ENCODE data around the gene YTHDF1.
"Not testable (repeated sequence)": the region's sequence is repeated elsewhere in the genome, so short reads cannot be mapped to it uniquely, and the experiment has no call there.

The YTHDF1 gene

DNA sequence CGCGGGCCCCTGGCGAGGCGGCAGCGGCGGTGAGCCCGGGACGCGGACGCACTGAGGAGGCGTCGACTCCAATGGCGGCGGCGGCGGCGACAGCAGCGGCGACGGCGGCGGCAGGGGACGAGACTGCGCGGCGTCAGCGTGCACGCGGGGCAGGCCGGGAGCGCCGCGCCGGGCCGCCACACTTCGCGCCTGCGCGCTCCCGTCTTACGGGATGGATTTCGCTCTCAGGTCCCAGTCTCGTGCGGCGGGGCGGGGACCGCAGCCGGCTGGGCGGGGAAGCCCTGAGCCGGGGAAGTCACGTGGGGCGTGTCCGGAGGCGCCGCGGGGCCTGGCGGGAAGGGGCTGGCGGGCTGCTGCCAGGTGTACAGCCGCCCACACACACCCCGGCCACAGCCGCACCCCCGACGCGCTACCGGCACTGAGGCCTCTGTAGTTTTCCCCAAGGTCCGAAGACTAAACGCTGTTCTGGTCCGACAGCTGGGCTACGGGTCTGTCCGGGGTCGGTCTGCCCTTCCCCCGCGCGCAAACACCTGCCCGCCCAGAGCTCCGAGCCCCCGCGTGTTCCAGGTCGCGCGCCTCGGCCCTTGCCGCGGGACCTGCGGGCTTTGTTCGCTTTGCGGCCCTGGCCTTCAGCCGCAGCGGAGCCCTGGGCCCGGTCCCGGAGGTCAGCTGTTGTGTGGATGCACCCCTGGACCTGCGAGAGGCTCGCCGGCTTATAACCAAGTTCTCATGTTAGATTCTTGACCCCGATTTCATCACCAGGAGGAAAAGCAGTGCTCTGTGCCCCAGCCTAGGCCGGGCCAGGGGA is at the start of gene YTHDF1:
YTHDF1 (minus strand) TSS at position 91 of the 808 bp plus-strand sequence. CDS start 239 bp downstream, outside the sequence.
- peak; percentile 97 for DNase-seq

DNA sequence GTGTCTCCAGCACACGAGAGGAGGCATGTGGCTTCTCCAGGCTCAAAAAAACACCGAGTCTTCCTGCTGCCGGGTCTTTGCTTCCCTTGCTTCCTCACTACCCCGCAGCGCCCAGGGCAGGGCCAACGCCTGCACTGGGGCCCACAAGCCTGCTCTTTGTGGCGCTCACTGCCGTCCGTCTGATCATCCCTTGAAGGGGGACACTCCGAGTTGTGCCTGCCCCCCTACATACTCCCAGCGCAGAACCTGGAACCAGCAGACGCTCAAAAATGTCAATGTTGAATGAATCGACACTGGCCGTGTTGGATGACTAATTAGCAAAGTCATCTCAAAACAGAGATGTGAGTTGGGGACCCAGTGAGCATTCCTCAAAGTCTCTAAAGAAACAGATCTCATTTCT is 48.6 kb upstream of the YTHDF1 start:
- DNase-seq: no peak

DNA sequence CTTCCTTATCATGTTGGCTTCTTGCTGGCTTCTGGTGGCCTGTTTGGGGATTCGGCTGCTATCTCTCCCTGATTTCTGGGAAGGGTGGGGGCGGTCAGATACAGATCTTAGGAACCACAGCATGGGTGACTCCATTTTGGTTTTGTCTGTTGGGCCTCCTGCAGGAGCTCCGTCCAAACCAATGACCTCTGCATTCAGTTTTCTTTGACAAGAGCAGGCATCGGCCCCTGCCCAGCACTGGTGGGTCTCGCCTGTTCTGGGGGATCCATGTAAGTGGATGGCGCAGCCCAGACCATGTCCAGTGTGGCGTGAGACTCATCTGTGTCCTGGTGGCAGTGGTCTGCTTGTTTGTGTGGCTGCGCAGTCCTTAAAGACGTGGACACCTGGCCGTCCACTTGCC is 48.1 kb upstream of the YTHDF1 start:
- DNase-seq: no peak

DNA sequence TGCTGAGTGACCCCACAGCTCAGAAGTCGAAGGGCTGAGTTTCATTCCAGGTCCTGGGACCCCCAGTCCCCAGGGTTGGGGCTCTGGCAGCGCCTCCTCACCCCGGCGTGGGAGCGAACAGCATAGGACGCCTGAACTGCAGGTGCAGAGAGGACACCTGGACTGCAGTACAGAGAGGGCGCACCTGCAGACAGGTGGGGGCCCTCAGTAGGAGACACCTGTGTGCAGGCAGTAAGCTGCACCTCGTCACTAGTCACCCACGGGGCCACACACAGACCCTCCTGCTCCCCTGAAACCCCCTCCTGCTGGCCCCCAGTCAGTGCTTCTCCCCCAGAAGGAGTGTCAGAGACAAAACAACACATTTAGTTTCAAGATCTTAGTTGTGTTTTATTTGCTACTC is 46.9 kb upstream of the YTHDF1 start:
- no peak for DNase-seq

DNA sequence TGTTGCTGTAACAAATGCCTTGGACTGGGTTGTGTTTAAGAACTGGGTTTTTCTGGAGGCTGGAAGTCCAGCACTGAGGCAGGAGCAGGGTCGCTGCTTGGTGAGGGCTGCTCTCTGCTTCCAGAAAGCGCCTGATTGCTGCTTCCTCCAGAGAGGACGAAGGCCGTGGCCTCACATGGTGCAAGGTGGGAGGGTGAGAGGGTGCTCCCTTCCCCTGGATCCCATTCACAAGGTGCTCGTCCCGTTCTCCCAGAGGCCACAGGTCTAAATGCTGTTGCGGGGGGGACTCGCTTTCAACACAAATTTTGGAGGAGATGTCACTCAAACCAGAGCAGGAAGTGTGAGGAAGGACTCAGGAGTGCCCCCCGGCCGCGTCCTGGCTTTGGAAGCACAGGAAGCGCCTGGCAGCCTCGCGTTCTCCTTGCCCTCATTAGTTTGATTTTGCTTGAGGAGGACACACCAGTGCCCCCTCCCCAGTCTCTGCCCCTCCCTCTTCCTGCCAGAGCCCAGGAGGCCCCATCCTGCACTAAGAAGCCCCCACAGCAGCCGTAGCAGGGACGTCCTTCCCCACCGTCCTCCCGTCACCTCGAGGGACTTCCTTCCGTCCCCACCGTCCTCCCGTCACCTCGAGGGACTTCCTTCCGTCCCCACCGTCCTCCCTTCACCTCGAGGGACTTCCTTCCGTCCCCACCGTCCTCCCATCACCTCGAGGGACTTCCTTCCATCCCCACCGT is 46.0 kb upstream of the YTHDF1 start:
- no peak for DNase-seq

DNA sequence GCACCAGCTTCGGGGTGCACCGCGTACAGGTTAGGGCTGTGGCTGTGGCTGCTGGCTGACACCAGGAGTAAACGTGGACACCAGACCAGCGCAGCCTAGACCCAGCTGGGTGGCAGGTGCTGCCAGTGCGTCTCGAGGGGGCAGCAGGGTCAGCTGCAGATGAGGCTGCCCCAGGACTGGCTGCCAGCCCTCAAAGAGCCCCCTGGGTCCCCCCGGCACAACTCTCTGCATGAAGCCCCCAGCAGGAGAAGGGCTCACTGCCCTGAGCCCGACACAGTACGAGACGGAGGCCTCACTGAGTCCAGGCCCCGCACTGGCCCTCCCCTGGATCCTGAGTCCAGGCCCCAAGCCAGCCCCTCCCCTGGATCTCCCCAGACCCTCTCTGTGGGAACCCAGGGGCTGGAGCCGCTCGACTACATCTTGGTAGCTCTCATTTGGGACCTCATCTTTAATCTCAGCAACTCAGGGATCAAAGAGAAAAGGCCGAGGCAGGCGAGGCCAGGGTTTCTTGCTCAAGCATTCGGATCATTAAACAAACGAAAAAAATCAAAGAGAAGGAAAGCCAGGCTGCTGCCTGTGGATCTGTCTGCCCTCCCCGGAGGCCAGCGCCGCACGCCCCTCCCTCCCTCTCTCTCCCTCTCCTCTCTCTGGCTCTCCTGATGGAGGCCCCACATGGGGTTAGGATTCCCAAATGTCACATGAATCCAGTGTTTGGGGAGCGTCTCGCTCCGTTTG is 45.3 kb upstream of the YTHDF1 start:
- DNase-seq: no peak

DNA sequence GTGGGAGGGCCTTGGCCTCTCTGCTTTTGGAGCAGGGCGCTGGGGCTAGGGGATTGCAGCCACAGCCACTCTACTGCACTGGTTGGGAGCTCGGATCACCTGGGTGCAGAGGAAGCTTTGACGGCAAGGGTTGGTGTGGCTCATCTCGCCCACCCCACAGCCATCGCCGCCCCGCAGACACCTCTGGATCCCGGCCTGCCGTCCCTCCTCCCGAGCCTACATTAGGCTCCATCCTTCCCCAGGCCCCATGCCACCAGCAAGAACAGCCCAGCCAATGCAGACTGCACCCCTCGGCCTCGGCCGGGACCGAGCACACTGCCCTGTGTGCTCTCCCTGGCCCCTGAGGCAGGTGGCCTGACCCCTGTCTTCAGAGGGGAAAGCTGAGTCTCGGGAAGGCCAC is 44.6 kb upstream of the YTHDF1 start:
- no peak for DNase-seq

DNA sequence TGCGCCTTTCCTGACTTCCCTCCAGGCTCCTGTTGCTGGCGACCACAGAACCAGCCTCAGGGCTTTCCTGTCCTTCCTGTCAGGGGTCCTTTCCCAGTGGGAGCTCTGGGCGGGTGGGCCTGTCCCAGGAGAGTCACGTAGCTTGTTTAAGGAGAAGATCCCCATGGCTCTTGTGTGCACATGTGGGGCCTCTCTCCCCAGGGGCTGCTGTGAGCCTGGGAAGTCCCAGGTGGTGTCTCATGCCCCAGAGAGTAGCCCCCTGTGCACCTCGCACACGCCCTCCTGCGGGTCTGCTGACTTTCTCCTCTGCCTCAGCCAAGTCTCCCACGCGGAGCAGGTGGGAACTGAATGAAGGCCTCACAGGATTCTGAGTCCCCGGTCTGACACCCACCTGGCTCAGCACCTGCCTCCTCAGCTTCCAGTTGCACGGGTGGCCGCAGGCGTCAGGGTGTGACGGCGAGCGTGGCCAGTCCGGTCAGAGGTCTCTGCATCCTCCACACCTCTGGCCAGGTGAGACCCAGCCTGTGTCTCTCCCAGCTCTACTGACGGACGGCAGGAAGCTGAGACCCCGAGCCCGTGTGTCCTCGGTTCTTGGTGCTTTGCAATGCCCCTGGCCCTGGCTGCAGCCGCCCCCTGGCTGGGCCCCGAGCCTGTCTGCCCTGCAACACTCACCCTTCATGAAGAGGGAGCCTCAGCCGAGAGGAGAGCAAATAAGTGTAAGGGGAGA is 44.0 kb upstream of the YTHDF1 start:
- DNase-seq: no peak

DNA sequence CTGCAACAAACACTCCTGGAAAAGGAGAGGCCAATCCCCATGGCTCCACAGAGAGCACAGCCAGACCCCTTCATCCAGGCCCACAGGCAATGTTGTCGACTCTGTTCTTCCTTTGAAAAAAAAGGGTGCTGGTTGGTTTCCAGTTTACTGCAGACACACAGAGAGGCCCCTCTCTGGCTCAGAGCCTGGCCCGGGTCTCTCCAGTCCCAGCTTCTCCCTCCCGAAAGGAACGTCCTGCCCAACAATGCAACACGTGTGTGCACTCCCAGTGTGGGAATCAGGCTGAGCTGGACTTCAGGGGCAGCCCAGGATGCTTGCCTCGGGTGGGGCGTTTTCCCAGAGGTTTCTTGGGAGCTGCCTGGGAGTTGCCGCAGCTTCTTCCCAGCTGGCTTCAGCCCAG is 42.9 kb upstream of the YTHDF1 start:
- no peak for DNase-seq

DNA sequence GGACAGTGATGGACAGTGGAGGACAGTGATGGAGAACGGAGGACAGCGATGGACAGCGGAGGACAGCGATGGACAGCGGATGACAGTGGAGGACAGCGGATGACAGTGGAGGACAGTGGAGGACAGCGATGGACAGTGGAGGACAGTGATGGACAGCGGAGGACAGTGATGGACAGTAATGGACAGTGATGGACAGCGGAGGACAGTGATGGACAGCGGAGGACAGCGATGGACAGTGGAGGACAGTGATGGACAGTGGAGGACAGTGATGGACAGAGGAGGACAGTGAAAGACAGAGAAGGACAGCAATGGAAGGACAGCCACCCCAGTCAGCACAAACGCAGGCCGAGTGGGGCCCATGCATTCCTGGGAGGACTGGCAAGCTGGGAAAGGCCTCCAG is 41.7 kb upstream of the YTHDF1 start:
- DNase-seq: no peak

DNA sequence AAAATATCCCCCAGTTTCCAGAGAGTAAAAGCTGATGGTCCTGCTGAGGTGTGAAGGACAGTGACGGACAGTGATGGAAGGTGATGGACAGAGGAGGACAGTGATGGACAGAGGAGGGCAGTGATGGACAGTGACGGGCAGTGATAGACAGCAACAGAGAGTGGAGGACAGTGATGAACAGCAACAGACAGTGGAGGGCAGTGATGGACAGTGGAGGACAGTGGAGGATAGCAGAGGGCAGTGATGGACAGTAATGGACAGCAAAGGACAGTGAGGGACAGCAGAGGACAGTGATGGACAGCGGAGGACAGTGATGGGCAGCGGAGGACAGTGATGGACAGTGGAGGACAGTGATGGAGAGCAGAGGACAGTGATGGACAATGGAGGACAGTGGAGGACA is 41.0 kb upstream of the YTHDF1 start:
- no peak for DNase-seq

DNA sequence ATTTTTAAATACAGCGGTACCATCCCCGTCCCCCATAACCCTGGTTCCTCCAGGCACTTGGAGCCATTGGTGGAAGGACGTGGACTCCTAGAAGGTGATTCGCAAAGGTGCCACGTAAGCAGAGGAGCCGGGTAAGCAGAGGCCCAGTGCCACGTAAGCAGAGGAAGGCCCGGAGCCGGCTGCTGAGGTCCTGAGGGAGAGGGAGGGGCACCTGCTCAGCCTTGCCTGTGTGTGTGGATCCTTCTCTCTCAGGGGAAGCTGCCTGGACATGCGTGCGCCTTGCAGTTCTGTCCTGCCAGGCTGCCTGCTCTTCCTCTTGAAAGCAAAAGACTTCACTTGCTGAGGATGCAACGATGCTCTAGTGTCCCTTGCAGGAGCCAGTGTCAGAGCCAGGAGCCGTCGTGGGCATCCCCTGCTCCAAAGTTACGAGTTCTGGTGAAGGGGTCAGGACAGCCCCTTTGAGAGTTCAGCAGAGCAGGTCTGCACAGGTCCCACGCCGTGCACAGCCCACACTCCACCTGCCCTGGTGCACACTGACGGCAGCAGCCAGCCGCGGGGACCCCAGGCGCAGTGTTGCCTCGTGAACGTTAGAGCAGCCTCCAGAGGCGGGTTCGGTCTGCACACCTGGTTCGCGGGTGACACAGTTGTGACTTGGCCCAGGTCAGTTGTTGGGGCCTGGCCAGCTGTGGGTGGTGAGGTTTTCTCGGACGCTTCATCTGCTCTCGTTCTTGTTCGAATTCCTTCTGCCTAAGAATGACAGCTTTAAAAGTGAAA is 40.2 kb upstream of the YTHDF1 start:
- DNase-seq: no peak

DNA sequence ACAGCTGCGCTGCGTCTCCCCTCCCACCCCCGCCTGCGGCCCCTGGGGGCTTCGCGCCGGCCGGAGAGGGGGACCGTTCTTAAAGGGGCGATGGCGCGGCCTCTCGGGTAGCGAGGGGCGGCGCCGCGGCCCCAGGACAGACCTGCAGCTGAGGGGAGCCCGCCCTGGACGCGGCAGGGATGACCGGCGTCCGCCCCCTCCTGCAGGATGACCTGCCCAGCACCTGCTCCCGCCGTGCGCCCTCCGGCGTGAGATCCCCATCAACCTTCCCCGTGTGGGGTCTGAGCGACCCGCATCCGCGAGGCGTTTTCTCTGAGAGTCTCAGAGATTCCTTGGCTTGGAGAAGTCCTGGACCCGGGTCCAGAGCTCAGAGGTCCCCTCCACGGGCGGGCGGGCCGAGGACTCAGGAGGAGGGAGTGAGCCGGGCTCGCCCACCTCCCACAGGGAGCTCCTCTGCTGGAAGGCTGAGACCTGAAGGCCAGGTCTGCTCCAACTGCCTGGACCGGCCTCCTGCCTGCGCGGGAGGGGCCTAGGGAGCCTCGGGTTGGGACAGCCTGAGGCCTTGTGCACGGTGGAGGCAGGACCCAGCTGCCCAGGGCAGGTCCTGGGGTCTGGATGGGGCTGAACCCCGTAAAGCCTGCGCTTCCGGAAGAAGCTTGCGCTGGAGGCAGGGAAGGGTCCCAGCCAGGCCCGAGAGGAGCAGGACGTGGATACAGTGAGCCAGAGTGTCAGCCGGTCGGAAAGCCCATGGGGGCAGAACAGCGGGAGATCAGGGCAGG is 38.9 kb upstream of the YTHDF1 start:
- DNase-seq: no peak

DNA sequence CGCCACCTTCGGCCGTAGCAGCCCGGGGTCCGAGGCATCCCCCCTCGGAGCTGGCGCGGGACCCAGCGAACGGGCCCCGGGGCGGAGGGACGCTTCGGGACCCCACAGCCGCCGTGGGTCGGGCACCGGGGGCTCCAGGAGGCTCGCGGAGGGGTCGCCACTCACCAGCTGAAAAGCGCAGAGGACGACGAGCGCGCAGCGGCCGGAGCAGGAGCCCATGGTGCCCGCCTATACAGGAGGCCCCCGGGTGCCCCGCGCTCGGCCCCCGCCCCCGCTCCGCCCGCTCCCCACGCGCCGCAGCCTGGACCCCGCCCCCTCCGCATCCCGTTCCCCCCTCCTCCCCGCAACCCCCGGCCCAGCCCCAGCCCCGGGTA is 38.3 kb upstream of the YTHDF1 start, which contains the start of gene NKAIN4:
NKAIN4 (minus strand) TSS at position 232 of the 374 bp plus-strand sequence; CDS start at position 219, 13 bp downstream.
- DNase-seq: no peak

DNA sequence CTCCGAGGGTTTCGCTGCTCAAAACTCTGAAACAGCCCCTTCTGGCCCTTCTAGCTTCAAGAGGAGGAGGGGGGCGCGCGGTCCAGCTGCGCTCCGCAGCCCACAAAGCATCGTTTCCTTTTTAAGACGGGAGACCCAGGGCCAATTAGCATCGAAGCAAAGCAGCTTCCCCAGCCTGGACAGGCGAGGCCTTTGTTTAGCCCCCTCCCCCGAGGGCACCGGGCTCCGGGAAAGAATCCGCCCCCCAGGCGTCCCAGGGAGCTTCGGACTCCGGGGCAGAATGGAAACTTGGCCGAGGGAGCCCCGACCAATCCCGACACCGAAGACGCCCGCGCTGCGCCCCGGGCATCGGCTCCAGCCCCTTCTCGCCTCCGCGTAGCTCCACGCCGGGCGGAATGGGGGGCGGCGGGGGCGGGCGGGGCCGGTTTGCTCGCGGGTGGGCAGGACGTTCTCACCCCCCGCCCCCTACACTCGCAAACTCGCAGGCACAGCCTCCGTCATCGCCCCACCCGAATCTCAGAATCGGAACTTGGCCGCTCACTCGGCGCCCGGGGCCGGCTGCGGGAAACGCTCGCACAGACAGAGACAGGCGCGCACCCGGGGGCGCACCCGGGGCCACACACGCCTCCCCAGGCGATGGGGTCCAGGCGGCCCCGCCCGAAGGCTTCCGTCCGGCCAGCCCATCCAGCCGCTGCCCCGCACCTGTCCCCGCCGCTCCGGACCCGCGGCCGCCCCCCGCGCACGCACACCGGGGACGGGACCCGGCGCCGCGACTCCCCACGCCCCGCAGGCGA is 37.7 kb upstream of the YTHDF1 start:
- no peak for DNase-seq

DNA sequence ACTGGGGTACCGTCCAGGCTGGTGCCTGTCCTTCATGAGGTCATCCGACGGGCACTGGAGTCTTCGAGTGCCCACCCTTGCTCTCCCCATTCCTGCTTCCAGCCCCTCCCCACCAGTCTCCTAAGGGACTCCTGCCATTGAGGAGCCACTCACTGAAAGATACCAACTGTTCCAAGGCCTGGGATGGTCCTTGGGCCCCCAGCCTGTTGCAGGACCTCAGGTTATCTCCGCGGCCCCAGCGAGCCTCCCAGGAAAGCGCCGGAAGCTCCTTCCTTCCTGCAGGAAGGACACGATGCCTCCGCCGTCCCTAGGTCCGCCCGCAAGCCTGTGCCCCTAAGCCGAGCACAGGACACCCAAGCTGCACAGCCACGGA is 37.1 kb upstream of the YTHDF1 start:
- no peak for DNase-seq

DNA sequence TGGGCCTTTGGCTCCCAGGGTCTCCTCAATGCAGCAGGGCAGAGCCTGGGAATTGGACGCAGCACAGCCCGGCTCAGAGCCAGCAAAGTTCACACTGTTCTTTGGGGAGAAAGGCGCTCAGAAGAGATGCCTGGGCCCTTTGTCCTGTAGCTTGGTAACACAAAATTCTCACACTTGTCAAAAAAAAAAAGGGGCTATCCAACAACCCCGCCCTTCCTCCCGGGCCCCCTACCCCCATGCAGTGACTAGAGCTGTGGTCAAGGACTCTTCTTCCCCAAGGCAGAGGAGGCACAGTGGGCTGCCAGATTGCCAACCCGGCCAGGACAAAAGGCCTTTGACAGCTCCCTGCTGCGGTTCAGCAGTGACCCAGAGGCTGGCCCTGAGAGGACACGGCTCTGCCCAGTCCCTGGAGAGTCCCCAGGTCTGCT is 36.4 kb upstream of the YTHDF1 start:
- no peak for DNase-seq

DNA sequence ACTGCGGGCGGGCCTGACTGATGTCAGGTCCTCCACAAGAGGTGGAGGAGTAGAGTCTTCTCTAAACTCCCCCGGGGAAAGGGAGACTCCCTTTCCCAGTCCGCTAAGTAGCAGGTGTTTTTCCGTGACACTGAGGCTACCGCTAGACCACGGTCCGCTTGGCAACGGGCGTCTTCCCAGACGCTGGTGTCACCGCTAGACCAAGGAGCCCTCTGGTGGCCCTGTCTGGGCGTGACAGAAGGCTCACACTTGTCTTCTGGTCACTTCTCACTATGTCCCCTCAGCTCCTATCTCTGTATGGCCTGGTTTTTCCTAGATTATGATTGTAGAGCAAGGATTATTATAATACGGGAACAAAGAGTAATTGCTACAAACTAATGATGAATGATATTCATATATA is 35.4 kb upstream of the YTHDF1 start:
- DNase-seq: not testable (repeated sequence)

DNA sequence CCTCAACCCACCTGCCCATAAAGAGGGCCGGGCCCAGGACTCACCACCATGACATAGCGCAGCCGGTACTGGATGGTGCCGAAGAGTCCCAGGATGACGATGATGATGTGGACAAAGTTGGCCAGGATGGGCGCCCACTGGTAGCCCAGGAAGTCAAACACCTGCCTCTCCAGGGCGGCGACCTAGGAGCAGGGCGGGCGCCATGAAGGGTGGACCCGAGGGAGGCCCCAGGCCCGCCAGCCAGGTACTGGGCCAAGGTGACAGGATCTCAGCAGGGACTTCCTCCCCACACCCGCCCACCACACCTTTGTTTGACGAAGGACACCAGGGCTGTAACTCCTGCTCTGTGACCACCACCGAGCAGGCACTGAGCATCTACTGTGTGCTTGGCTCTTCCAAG is 34.0 kb upstream of the YTHDF1 start:
- no peak for DNase-seq

DNA sequence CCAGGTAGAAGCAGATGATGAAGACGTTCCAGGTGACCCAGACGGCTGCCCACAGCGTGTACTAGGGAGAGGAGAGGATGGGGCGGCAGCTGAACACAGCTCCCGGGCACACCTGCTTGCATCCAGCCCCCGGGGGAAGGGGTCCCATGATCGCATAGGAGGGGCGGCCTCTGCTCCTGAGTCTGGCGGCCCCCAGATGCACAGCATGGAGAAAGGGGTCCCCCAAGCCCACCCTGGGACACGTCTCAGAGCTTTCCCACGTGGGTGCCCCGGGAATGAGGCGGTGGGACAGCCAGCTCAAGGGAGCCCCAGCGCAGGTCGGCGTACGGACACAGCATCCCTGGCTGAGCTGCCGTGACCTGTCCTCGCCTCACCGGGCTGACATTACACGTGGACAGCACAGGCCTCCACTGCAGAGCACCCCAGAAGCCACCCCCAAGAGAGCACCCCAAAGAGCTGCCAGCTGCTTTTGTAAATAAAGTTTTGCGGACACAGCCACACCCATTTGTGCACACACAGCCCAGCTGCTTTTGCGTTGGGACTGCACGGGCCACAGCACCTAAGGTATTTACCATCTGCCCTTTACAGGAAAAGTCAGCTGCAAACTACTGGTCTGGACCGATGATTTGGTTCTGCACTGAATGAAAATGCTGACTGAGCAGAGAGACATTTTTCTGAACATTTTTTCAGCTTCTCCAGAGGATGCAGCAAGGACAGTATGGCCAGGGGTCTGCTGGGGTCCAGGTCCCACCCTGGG is 33.1 kb upstream of the YTHDF1 start:
- no peak for DNase-seq

Measured in activated CD8-positive, alpha-beta memory T cell treated with anti-CD3 and anti-CD28 coated beads, Interleukin-2, amount 50 U/mL, for 48 hours (primary cell).